ENCODE measurements around the gene TEKTIP1. TPM values are rescaled to one million over a fixed set of nuclear protein-coding genes. Genes with fewer than 3 reads are reported as not detected.

Gene TEKTIP1
- total RNA-seq, 6 experiments from 2014 or later = 1.1 to 1.6 (median 1.3) TPM; not detected in 3

DNA sequence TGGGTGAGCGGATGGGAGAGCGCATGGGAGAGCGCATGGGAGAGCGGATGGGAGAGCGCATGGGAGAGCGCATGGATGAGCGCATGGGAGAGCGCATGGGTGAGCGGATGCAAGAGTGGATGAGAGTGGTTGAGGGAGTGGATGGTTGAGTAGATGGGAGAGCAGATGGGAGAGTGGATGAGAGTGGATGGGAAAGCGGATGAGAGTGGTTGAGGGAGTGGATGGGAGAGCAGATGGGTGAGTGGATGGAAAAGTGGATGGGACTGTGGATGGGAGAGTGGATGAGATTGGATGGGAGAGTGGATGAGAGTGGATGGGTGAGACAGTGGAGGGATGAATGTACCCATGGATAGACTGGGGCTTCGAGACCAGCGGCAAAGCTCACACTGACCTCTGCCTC, 8.6 kb upstream of the TEKTIP1 start:
- DNase-seq (no peak), ATAC-seq (no peak)
- Histone ChIP-seq H3K4me3 (no peak overlapping the region), H3K4me1 (no peaks in the 10 kb centered on the region), H3K27me3 (no peaks in the 10 kb centered on the region), H3K9me3 (no peaks in the 10 kb centered on the region), H3K27ac (no peak overlapping the region), H3K36me3 (peaks cover 5 to 72% (median 21%) of the 10 kb centered on the region in 4 donors)
- intact Hi-C loops (cut with DNase I) = no loop called here
- TF ChIP-seq, protein P1, sequence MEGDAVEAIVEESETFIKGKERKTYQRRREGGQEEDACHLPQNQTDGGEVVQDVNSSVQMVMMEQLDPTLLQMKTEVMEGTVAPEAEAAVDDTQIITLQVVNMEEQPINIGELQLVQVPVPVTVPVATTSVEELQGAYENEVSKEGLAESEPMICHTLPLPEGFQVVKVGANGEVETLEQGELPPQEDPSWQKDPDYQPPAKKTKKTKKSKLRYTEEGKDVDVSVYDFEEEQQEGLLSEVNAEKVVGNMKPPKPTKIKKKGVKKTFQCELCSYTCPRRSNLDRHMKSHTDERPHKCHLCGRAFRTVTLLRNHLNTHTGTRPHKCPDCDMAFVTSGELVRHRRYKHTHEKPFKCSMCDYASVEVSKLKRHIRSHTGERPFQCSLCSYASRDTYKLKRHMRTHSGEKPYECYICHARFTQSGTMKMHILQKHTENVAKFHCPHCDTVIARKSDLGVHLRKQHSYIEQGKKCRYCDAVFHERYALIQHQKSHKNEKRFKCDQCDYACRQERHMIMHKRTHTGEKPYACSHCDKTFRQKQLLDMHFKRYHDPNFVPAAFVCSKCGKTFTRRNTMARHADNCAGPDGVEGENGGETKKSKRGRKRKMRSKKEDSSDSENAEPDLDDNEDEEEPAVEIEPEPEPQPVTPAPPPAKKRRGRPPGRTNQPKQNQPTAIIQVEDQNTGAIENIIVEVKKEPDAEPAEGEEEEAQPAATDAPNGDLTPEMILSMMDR (IDR thresholded peaks at IDR 0.05) = no peak
- no peak for TF ChIP-seq POLR2A (IDR thresholded peaks at IDR 0.05)
- WGBS (ENCODE audit: insufficient coverage, low coverage, low lambda C conversion rate, missing lambda C conversion rate) = 94% methylated on average over 10 of the region's 12 CpGs

DNA sequence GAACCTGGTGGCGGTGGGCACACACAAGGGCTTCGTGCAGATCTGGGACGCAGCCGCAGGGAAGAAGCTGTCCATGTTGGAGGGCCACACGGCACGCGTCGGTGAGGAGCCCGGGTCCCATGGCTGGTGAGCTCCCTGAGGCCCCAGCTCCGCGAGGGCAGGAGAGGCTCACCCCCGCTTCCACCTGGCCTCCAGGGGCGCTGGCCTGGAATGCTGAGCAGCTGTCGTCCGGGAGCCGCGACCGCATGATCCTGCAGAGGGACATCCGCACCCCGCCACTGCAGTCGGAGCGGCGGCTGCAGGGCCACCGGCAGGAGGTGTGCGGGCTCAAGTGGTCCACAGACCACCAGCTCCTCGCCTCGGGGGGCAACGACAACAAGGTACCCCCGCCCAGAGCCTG, 7.3 kb upstream of the TEKTIP1 start:
- no CpG with 5 or more reads among the region's 29 CpGs for WGBS (ENCODE audit: insufficient coverage, low coverage, low lambda C conversion rate, missing lambda C conversion rate)
- no peaks in the 10 kb centered on the region for H3K9me3 ChIP-seq
- H3K36me3 ChIP-seq = peaks cover 0 to 69% (median 11%) of the 10 kb centered on the region in 4 donors
- H3K4me3 ChIP-seq = no peak overlapping the region
- H3K4me1 ChIP-seq = no peaks in the 10 kb centered on the region
- TF ChIP-seq POLR2A (IDR thresholded peaks at IDR 0.05) = no peak
- TF ChIP-seq, protein P1 (IDR thresholded peaks at IDR 0.05) = no peak
- no peaks in the 10 kb centered on the region for H3K27me3 ChIP-seq
- ATAC-seq = no peak
- H3K27ac ChIP-seq = no peak overlapping the region
- intact Hi-C loops (cut with DNase I) = no loop called here
- DNase-seq = no peak

DNA sequence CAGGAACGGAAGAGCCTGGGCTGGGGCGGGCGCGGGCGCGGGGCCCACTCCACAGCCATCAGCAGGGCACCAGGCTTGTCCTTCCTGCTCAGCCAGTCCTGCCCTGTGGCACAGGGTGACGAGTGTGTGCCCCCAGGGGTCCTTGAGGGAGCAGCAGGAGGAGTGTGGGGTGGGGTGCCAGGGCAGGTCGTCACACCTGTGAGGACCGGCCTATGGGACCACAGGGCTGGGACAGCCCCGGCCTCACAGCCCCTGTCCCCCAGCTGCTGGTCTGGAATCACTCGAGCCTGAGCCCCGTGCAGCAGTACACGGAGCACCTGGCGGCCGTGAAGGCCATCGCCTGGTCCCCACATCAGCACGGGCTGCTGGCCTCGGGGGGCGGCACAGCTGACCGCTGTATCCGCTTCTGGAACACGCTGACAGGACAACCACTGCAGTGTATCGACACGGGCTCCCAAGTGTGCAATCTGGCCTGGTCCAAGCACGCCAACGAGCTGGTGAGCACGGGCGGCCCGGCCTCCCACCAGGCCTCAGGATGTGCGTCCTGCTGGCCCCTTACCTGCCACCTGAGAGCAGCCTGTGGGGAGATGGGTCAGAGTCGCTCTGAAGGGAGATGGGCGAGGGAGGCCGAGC, 6.7 kb upstream of the TEKTIP1 start:
- no peak overlapping the region for H3K4me3 ChIP-seq
- intact Hi-C loops (cut with DNase I) = no loop called here
- ATAC-seq (peak in 1 of 4 donors; percentile 2), DNase-seq (no peak)
- no peaks in the 10 kb centered on the region for H3K9me3 ChIP-seq
- no peaks in the 10 kb centered on the region for H3K27me3 ChIP-seq
- H3K27ac ChIP-seq = no peak overlapping the region
- peaks cover 0 to 63% (median 10%) of the 10 kb centered on the region in 4 donors for H3K36me3 ChIP-seq
- TF ChIP-seq, protein P1 (IDR thresholded peaks at IDR 0.05) = no peak
- TF ChIP-seq POLR2A (IDR thresholded peaks at IDR 0.05) = no peak
- WGBS (ENCODE audit: insufficient coverage, low coverage, low lambda C conversion rate, missing lambda C conversion rate) = 93% methylated on average over 3 of the region's 33 CpGs
- H3K4me1 ChIP-seq = no peaks in the 10 kb centered on the region

- ATAC-seq (no peak), DNase-seq (no peak)
- TF ChIP-seq, protein P1 (IDR thresholded peaks at IDR 0.05) = no peak
- Histone ChIP-seq H3K36me3 (peaks cover 0 to 57% (median 10%) of the 10 kb centered on the region in 4 donors), H3K4me1 (no peaks in the 10 kb centered on the region), H3K27ac (no peak overlapping the region), H3K9me3 (no peaks in the 10 kb centered on the region), H3K27me3 (no peaks in the 10 kb centered on the region), H3K4me3 (no peak overlapping the region)
- WGBS (ENCODE audit: insufficient coverage, low coverage, low lambda C conversion rate, missing lambda C conversion rate) = no CpG with 5 or more reads among the region's 17 CpGs
- intact Hi-C loops (cut with DNase I) = no loop called here
Observed at GRCh38 chr19:3533033-3533432, 5.9 kb upstream of the TEKTIP1 start.
